ENCODE data around the gene GRB2. TPM values are rescaled to one million over a fixed set of nuclear protein-coding genes. Genes with fewer than 3 reads are reported as not detected.

The GRB2 gene
- total and polyA plus RNA-seq, 10 of the 15 experiments (the other 5 are each of a cell fraction or from before 2014, with no cell fraction given) = 113 to 268 (median 158) TPM

DNA sequence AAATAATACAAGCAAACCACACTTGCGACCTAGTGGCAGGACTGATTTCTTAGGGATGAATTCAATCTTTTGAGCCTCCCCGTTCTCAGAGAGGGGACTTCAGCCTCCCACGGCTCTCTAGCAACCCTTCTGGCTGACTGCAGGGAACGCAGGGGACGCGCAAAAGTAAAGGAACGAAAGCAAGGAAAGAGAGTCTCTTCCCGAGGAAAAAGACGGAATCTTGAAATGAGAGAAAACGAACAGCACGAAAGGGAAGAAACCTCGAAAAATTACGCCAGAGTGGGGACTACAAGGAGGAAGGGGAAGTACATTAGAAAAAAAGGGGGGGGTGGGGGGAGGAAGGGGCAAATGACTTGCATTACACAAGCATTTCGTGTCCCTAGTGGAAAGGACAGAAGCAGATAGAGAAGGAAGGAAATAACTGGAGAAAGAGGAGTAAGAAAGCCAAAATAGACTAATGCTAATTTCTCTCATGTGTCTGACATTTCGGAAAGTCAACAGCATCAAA, 1.2 kb downstream of the GRB2 start:
- WGBS (ENCODE audit: insufficient coverage, insufficient replicate concordance, low lambda C conversion rate, missing lambda C conversion rate) = 2% methylated on average over 14 of the region's 15 CpGs
- in situ Hi-C loops (cut with MboI) (no loop called here), intact Hi-C loops (cut with micrococcal nuclease; ENCODE audit: unreplicated experiment) (loop anchor here (1.0 to 5.0 kb wide), 4 partner anchors 37 to 133 kb away; partner anchors contain the start of gene MIF4GD)
- H2AFZ ChIP-seq (ENCODE audit: control insufficient read depth, low read depth, low read length) = no peak overlapping the region
- ChIA-PET SMC1A (ENCODE audit: uncharacterized antibody, unreplicated experiment) (interaction anchor here (0.9 to 2.7 kb wide), 10 partner anchors 10 to 115 kb away, joined by 3 to 21 read pairs (median 5); partner anchors contain the start of gene SLC25A19), CTCF (interaction anchor here (0.8 to 2.2 kb wide), 11 partner anchors 10 to 115 kb away, joined by 3 to 7 read pairs (median 4); partner anchors contain the start of gene SLC25A19), RAD21 (ENCODE audit: unreplicated experiment) (interaction anchor here (1.0 to 5.0 kb wide), 9 partner anchors 8 to 115 kb away, joined by 3 to 46 read pairs (median 6); partner anchors contain the start of gene SLC25A19), POLR2A (interaction anchor here (0.7 to 3.6 kb wide), 7 partner anchors 10 to 113 kb away, joined by 3 to 30 read pairs (median 5); no protein-coding TSS in a partner anchor)
- H3K36me3 ChIP-seq (ENCODE audit: control insufficient read depth in 2 of 2, insufficient read depth in 2 of 2, low read length in 1 of 2) = peaks cover 0 to 3% of the 10 kb centered on the region in 2 experiments; a peak in 2 of 4 replicates
- H3K4me3 ChIP-seq = peak overlapping the region; percentile 87
- peak overlapping the region; percentile 91 for H3K27ac ChIP-seq (ENCODE audit: control insufficient read depth, insufficient read depth)
- no peaks in the 10 kb centered on the region for H3K9me3 ChIP-seq (replicated peaks; ENCODE audit: control insufficient read depth, insufficient read depth, low read length)
- peaks cover 63% of the 10 kb centered on the region for H3K79me2 ChIP-seq (ENCODE audit: control insufficient read depth, insufficient read depth, low read length)
- ATAC-seq = peak; percentile 44
- H3K27me3 ChIP-seq (replicated peaks in 1 of 2; ENCODE audit: control insufficient read depth in 2 of 2, insufficient read depth in 2 of 2, low read length in 1 of 2) = no peaks in the 10 kb centered on the region
- DNase-seq (ENCODE audit: low read depth, low spot score) = no peak
- FAIRE-seq = peak; percentile 86
- peaks cover 17% of the 10 kb centered on the region for H3K4me1 ChIP-seq (ENCODE audit: control insufficient read depth, insufficient read depth, low read length)
- H3K9ac ChIP-seq (ENCODE audit: control insufficient read depth, insufficient read depth, low read length) = peak overlapping the region; percentile 97
- H3K4me2 ChIP-seq (ENCODE audit: control insufficient read depth, insufficient read depth) = peak overlapping the region; percentile 47; the same call in 1 of the 2 replicates
- H4K20me1 ChIP-seq (ENCODE audit: control insufficient read depth, insufficient read depth) = peaks cover 3% of the 10 kb centered on the region
- BruUV-seq (replicated peaks) = TSS peak; percentile 59
- TF ChIP-seq JUNB (IDR thresholded peaks at IDR 0.05) (no peak), EP300 (IDR thresholded peaks at IDR 0.05; ENCODE audit: borderline replicate concordance in 1 of 2, control insufficient read depth in 1 of 2, low read depth in 2 of 2, low read length in 2 of 2) (no peak), FOS (IDR thresholded peaks at IDR 0.05; ENCODE audit: borderline replicate concordance, extremely low read depth, insufficient read length) (no peak), TARDBP (IDR thresholded peaks at IDR 0.05; ENCODE audit: borderline replicate concordance) (no peak), POU2F2 (IDR thresholded peaks at IDR 0.05; ENCODE audit: borderline replicate concordance, low read depth, low read length) (no peak), IRF4 (IDR thresholded peaks at IDR 0.05; ENCODE audit: low read depth, low read length) (0 out of 2 replicates have a peak, but pooled peaks have one; percentile 4), NR2C1 (IDR thresholded peaks at IDR 0.05) (no peak), BRCA1 (IDR thresholded peaks at IDR 0.05; ENCODE audit: low read depth, low read length) (no peak), SMAD5 (IDR thresholded peaks at IDR 0.05; ENCODE audit: low read depth) (0 out of 2 replicates have a peak, but pooled peaks have one; percentile 29), MTA2 (IDR thresholded peaks at IDR 0.05; ENCODE audit: low read depth) (no peak; the same call in 1 of the 2 replicates), CREB1 (IDR thresholded peaks at IDR 0.05; ENCODE audit: low read depth) (peak; percentile 39; the same call in 1 of the 2 replicates), BACH1 (IDR thresholded peaks at IDR 0.05; ENCODE audit: borderline replicate concordance) (no peak), SRF (IDR thresholded peaks at IDR 0.05; ENCODE audit: low read depth in 2 of 2, low read length in 2 of 2) (no peak)
- TF ChIP-seq, protein P1, sequence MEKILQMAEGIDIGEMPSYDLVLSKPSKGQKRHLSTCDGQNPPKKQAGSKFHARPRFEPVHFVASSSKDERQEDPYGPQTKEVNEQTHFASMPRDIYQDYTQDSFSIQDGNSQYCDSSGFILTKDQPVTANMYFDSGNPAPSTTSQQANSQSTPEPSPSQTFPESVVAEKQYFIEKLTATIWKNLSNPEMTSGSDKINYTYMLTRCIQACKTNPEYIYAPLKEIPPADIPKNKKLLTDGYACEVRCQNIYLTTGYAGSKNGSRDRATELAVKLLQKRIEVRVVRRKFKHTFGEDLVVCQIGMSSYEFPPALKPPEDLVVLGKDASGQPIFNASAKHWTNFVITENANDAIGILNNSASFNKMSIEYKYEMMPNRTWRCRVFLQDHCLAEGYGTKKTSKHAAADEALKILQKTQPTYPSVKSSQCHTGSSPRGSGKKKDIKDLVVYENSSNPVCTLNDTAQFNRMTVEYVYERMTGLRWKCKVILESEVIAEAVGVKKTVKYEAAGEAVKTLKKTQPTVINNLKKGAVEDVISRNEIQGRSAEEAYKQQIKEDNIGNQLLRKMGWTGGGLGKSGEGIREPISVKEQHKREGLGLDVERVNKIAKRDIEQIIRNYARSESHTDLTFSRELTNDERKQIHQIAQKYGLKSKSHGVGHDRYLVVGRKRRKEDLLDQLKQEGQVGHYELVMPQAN (conservative IDR thresholded peaks at IDR 0.05) = no peak; the same call in 1 of the 2 replicates
- TF ChIP-seq, protein P2, sequence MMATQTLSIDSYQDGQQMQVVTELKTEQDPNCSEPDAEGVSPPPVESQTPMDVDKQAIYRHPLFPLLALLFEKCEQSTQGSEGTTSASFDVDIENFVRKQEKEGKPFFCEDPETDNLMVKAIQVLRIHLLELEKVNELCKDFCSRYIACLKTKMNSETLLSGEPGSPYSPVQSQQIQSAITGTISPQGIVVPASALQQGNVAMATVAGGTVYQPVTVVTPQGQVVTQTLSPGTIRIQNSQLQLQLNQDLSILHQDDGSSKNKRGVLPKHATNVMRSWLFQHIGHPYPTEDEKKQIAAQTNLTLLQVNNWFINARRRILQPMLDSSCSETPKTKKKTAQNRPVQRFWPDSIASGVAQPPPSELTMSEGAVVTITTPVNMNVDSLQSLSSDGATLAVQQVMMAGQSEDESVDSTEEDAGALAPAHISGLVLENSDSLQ (IDR thresholded peaks at IDR 0.05) = no peak
- TF ChIP-seq, protein P3, sequence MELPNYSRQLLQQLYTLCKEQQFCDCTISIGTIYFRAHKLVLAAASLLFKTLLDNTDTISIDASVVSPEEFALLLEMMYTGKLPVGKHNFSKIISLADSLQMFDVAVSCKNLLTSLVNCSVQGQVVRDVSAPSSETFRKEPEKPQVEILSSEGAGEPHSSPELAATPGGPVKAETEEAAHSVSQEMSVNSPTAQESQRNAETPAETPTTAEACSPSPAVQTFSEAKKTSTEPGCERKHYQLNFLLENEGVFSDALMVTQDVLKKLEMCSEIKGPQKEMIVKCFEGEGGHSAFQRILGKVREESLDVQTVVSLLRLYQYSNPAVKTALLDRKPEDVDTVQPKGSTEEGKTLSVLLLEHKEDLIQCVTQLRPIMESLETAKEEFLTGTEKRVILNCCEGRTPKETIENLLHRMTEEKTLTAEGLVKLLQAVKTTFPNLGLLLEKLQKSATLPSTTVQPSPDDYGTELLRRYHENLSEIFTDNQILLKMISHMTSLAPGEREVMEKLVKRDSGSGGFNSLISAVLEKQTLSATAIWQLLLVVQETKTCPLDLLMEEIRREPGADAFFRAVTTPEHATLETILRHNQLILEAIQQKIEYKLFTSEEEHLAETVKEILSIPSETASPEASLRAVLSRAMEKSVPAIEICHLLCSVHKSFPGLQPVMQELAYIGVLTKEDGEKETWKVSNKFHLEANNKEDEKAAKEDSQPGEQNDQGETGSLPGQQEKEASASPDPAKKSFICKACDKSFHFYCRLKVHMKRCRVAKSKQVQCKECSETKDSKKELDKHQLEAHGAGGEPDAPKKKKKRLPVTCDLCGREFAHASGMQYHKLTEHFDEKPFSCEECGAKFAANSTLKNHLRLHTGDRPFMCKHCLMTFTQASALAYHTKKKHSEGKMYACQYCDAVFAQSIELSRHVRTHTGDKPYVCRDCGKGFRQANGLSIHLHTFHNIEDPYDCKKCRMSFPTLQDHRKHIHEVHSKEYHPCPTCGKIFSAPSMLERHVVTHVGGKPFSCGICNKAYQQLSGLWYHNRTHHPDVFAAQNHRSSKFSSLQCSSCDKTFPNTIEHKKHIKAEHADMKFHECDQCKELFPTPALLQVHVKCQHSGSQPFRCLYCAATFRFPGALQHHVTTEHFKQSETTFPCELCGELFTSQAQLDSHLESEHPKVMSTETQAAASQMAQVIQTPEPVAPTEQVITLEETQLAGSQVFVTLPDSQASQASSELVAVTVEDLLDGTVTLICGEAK (IDR thresholded peaks at IDR 0.05; ENCODE audit: borderline replicate concordance) = no peak

Measured in GM12878 (cell line).